Progenitor cell of endocrine pancreas (in vitro differentiated cells): ENCODE results near the gene SAYSD1. TPM values are rescaled to one million over a fixed set of nuclear protein-coding genes. Genes with fewer than 3 reads are reported as not detected.

Source experiments
- DNase-seq: peaks from one replicate; pipeline ENCODE4 v3.0.0; 2021; ENCODE audit warnings: low spot score; ENCODE audit not compliant: unreplicated experiment
- H3K27ac Mint-ChIP-seq: 2 replicates; pipeline ENCODE4 v1.8.0; 2021; ENCODE audit warnings: mild to moderate bottlenecking, moderate library complexity, mixed read lengths
- H3K27me3 Mint-ChIP-seq: 2 replicates; pipeline ENCODE4 v1.8.0; 2021; ENCODE audit warnings: mixed read lengths
- H3K36me3 Mint-ChIP-seq: 2 replicates; pipeline ENCODE4 v1.8.0; 2022; ENCODE audit warnings: mixed read lengths; ENCODE audit not compliant: insufficient read depth
- H3K4me1 Mint-ChIP-seq: 2 replicates; pipeline ENCODE4 v1.8.0; 2021; ENCODE audit warnings: low read depth, mixed read lengths
- H3K4me3 Mint-ChIP-seq: 2 replicates; pipeline ENCODE4 v1.8.0; 2021; ENCODE audit warnings: low read depth, mild to moderate bottlenecking, moderate library complexity, mixed read lengths
- H3K9me3 Mint-ChIP-seq: 2 replicates; pipeline ENCODE4 v1.8.0; 2021; ENCODE audit warnings: low read depth, mixed read lengths
- total RNA-seq: library from RNA; stranded (reverse); gene quantifications from 2 replicates; pipeline ENCODE4 v1.2.1, GENCODE V29; 2021
- TF ChIP-seq, protein P1 (sequence below): fragments of 200-600 bp; sonication (generic); IDR thresholded peaks from one replicate; pipeline ENCODE4 v1.5.0; 2021; ENCODE audit warnings: antibody characterized with exemption, mild to moderate bottlenecking; ENCODE audit not compliant: unreplicated experiment

SAYSD1 gene
- total RNA-seq, 1 donor from 2014 or later, result 17.4 TPM

DNA sequence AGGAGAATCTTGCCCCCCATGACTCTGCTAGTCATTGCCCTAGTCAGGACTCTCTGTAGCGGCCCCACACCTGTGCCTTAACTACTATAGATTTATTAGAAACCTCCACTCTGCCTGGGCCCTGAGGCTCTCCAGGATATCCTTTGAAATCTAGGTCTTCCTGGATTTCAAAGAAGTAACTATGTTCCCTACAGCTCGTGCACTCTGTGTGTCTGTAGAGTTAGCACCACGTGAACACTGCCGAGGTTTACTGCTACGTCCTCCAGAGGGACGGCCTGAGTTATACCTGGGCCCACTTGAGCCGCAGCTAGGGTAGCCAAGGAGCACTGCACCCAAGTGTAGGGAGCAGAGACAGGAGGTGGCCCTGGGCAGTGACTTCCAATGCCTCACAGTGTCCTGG is 46.6 kb downstream of the SAYSD1 start:
- TF ChIP-seq, protein P1, sequence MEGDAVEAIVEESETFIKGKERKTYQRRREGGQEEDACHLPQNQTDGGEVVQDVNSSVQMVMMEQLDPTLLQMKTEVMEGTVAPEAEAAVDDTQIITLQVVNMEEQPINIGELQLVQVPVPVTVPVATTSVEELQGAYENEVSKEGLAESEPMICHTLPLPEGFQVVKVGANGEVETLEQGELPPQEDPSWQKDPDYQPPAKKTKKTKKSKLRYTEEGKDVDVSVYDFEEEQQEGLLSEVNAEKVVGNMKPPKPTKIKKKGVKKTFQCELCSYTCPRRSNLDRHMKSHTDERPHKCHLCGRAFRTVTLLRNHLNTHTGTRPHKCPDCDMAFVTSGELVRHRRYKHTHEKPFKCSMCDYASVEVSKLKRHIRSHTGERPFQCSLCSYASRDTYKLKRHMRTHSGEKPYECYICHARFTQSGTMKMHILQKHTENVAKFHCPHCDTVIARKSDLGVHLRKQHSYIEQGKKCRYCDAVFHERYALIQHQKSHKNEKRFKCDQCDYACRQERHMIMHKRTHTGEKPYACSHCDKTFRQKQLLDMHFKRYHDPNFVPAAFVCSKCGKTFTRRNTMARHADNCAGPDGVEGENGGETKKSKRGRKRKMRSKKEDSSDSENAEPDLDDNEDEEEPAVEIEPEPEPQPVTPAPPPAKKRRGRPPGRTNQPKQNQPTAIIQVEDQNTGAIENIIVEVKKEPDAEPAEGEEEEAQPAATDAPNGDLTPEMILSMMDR, result no peak
- H3K27ac Mint-ChIP-seq, result no peak overlapping the region
- H3K36me3 Mint-ChIP-seq, result peaks cover 2% of the 10 kb centered on the region
- H3K4me3 Mint-ChIP-seq, result no peak overlapping the region
- peaks cover 9% of the 10 kb centered on the region for H3K27me3 Mint-ChIP-seq
- peaks cover 4% of the 10 kb centered on the region for H3K4me1 Mint-ChIP-seq
- peaks cover 4% of the 10 kb centered on the region for H3K9me3 Mint-ChIP-seq
- no peak for DNase-seq

DNA sequence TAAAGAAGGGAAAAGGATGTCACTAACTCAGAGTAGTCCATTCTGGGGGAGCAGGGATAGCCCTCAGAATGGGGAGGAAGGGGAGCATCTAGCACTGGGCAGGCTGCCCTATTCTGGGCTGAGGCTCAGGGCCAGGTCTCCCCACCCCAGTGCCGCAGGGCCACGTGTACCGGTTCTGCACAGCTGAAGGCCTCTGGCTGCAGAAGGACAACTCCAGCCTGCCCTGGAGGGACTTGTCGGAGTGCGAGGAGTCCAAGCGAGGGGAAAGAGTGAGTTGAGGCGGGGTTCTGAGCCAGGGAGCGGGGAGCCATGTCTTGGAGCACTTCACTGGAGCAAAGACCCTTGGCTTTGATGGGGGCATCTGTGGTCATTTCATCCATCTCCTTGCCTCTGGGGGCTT is 49.4 kb downstream of the SAYSD1 start:
- DNase-seq, result no peak
- no peak overlapping the region for H3K4me3 Mint-ChIP-seq
- TF ChIP-seq, protein P1, result no peak
- H3K9me3 Mint-ChIP-seq, result peaks cover 4% of the 10 kb centered on the region
- H3K27me3 Mint-ChIP-seq, result peaks cover 8% of the 10 kb centered on the region
- no peak overlapping the region for H3K27ac Mint-ChIP-seq
- peaks cover 2% of the 10 kb centered on the region for H3K36me3 Mint-ChIP-seq
- H3K4me1 Mint-ChIP-seq, result peaks cover 10% of the 10 kb centered on the region

DNA sequence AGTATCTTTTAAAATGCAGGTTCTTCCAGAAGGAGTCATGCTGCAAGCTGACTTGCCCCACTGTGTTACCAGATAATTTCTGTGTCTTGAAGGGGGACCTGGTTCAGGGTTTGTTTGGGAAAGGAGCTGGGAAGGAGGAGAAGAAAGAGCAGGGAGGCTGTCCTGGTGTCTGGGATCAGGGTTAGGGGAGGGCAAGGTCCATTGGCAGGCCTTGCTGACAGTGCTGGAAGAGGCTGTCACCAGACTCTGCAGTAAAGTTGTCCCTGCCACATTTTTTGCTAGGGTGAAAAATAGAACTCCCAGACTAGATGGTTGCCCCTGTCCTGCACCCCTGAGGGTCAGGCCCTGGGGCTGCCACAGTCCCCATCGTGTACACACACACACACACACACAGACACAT is 51.5 kb downstream of the SAYSD1 start:
- H3K4me3 Mint-ChIP-seq, result no peak overlapping the region
- peaks cover 2% of the 10 kb centered on the region for H3K36me3 Mint-ChIP-seq
- H3K4me1 Mint-ChIP-seq, result peaks cover 19% of the 10 kb centered on the region
- H3K9me3 Mint-ChIP-seq, result no peaks in the 10 kb centered on the region
- peaks cover 12% of the 10 kb centered on the region for H3K27me3 Mint-ChIP-seq
- TF ChIP-seq, protein P1, result no peak
- H3K27ac Mint-ChIP-seq, result peak overlapping the region; percentile 10
- no peak for DNase-seq

GRCh38 chr6:39062014-39062740 is 52.8 kb downstream of the SAYSD1 start:
- Mint-ChIP-seq H3K4me1 (peaks cover 19% of the 10 kb centered on the region), H3K27me3 (peaks cover 12% of the 10 kb centered on the region), H3K9me3 (no peaks in the 10 kb centered on the region), H3K36me3 (peaks cover 4% of the 10 kb centered on the region), H3K4me3 (no peak overlapping the region), H3K27ac (no peak overlapping the region)
- TF ChIP-seq, protein P1, result no peak
- DNase-seq, result no peak

- DNase-seq, result no peak
- peaks cover 4% of the 10 kb centered on the region for H3K36me3 Mint-ChIP-seq
- peaks cover 14% of the 10 kb centered on the region for H3K27me3 Mint-ChIP-seq
- H3K27ac Mint-ChIP-seq, result no peak overlapping the region
- no peaks in the 10 kb centered on the region for H3K9me3 Mint-ChIP-seq
- H3K4me1 Mint-ChIP-seq, result peaks cover 19% of the 10 kb centered on the region
- no peak overlapping the region for H3K4me3 Mint-ChIP-seq
- TF ChIP-seq, protein P1, result no peak
These were observed 53.4 kb downstream of the SAYSD1 start for GRCh38 chr6:39061588-39061987.
